ENCODE results near the gene PPP1CA.

DNA sequence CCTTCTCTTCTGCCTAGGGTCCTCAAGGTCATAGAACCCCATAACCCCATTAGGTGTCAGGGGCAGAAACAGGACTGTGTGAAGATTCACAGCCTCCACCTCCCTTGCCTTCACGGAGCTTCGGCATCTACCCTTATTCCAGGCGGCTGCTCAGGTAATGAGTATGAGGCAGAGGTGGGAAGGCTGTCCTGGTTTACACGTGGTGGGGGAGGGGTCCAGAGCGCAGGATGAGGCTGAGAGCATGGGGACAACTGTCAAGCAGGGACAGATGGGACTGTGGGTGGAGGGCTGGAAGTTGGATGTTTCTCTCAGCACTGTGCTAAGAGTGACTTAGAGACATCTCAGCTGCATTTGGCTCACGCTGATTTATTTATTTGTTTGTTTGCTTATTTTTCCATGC lies 14.1 kb downstream of the PPP1CA start:
- TF ChIP-seq, protein P1, sequence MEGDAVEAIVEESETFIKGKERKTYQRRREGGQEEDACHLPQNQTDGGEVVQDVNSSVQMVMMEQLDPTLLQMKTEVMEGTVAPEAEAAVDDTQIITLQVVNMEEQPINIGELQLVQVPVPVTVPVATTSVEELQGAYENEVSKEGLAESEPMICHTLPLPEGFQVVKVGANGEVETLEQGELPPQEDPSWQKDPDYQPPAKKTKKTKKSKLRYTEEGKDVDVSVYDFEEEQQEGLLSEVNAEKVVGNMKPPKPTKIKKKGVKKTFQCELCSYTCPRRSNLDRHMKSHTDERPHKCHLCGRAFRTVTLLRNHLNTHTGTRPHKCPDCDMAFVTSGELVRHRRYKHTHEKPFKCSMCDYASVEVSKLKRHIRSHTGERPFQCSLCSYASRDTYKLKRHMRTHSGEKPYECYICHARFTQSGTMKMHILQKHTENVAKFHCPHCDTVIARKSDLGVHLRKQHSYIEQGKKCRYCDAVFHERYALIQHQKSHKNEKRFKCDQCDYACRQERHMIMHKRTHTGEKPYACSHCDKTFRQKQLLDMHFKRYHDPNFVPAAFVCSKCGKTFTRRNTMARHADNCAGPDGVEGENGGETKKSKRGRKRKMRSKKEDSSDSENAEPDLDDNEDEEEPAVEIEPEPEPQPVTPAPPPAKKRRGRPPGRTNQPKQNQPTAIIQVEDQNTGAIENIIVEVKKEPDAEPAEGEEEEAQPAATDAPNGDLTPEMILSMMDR (conservative IDR thresholded peaks at IDR 0.05 in 1 of 2, IDR thresholded peaks at IDR 0.05 in 1 of 2; ENCODE audit: extremely low read depth in 1 of 2, insufficient read depth in 1 of 2, low read depth in 1 of 2, low read length in 2 of 2): no peak
- no peak for TF ChIP-seq EZH2 (IDR thresholded peaks at IDR 0.05; ENCODE audit: borderline replicate concordance, low read length)
